CD4-positive, alpha-beta T cell treated with Interleukin-6 for 4 hours (primary cell): ENCODE results near the gene TBATA.
"Not testable (repeated sequence)": the region's sequence is repeated elsewhere in the genome, so short reads cannot be mapped to it uniquely, and the experiment has no call there.

ENCODE experiments used
- DNase-seq: peaks from one replicate; pipeline ENCODE4 v3.0.0-alpha.2; 2020; ENCODE audit warnings: mixed read lengths

The TBATA gene

GRCh38 chr10:70778267-70778924 lies 6.8 kb downstream of the TBATA start:
- DNase-seq: no peak

GRCh38 chr10:70777063-70777875 lies 7.9 kb downstream of the TBATA start:
- no peak for DNase-seq

GRCh38 chr10:70776455-70777005 lies 8.6 kb downstream of the TBATA start:
- DNase-seq: no peak

GRCh38 chr10:70775679-70776454 lies 9.3 kb downstream of the TBATA start:
- DNase-seq: no peak

- no peak for DNase-seq
These were observed 10.1 kb downstream of the TBATA start for GRCh38 chr10:70774810-70775678.

GRCh38 chr10:70773965-70774809 lies 11.0 kb downstream of the TBATA start:
- no peak for DNase-seq

GRCh38 chr10:70773461-70773860 lies 11.7 kb downstream of the TBATA start:
- DNase-seq: no peak

GRCh38 chr10:70772627-70773026 lies 12.6 kb downstream of the TBATA start:
- DNase-seq: no peak

GRCh38 chr10:70771311-70772194 lies 13.6 kb downstream of the TBATA start:
- no peak for DNase-seq

GRCh38 chr10:70770516-70770915 lies 14.7 kb downstream of the TBATA start:
- DNase-seq: not testable (repeated sequence)

GRCh38 chr10:70770001-70770400 lies 15.2 kb downstream of the TBATA start:
- no peak for DNase-seq

GRCh38 chr10:70769121-70769520 lies 16.1 kb downstream of the TBATA start:
- no peak for DNase-seq

- DNase-seq: not testable (repeated sequence)
These were observed 17.0 kb downstream of the TBATA start for GRCh38 chr10:70768026-70768685.

GRCh38 chr10:70765794-70766594 lies 19.2 kb downstream of the TBATA start:
- DNase-seq: no peak

GRCh38 chr10:70763567-70763966 lies 21.6 kb downstream of the TBATA start:
- no peak for DNase-seq

- DNase-seq: no peak
These were observed 22.6 kb downstream of the TBATA start for GRCh38 chr10:70762441-70763175.

GRCh38 chr10:70761727-70762350 lies 23.3 kb downstream of the TBATA start:
- no peak for DNase-seq
